ENCODE results near the gene PXDC1. TPM values are rescaled to one million over a fixed set of nuclear protein-coding genes. Genes with fewer than 3 reads are reported as not detected.

PXDC1 gene
- total and polyA plus RNA-seq, 2 experiments from 2014 or later = 1.2 to 1.8 TPM

GRCh38 chr6:3769610-3770009 lies 18.1 kb upstream of the PXDC1 start:
- Histone ChIP-seq H3K4me2 (no peak overlapping the region), H3K4me1 (ENCODE audit: insufficient read depth) (peaks cover 23% of the 10 kb centered on the region), H3K4me3 (no peak overlapping the region), H3F3A (replicated peaks; ENCODE audit: low read depth) (no peaks in the 10 kb centered on the region), H3K27me3 (ENCODE audit: insufficient read depth) (0 out of 2 replicates have a peak, but pooled peaks cover 8% of the 10 kb centered on the region), H2AFZ (no peak overlapping the region), H3K9me2 (ENCODE audit: insufficient read depth) (peaks cover 13% of the 10 kb centered on the region; the same call in 1 of the 2 replicates), H3K36me3 (ENCODE audit: insufficient read depth) (no peaks in the 10 kb centered on the region), H4K20me1 (replicated peaks; ENCODE audit: insufficient read depth) (no peaks in the 10 kb centered on the region; the same call in 1 of the 2 replicates), H3K27ac (ENCODE audit: low read depth) (no peak overlapping the region), H3K79me2 (replicated peaks; ENCODE audit: insufficient read depth) (no peaks in the 10 kb centered on the region)
- Mint-ChIP-seq H3K9me3 (peaks cover 4% of the 10 kb centered on the region; the same call in 2 of the 3 replicates), H3K4me3 (no peak overlapping the region), H3K27me3 (ENCODE audit: insufficient read depth, low read depth, poor library complexity) (peaks cover 12% of the 10 kb centered on the region), H3K36me3 (ENCODE audit: low read depth) (no peaks in the 10 kb centered on the region), H3K27ac (no peak overlapping the region), H3K4me1 (peaks cover 27% of the 10 kb centered on the region)
- ATAC-seq (no peak), DNase-seq (ENCODE audit: low spot score) (no peak)
- no peak for TF ChIP-seq ZNF462 (CRISPR knock-in tag; IDR thresholded peaks at IDR 0.05)
- TF ChIP-seq ZNF331 (CRISPR knock-in tag; IDR thresholded peaks at IDR 0.05; ENCODE audit: low read depth) = no peak
- TF ChIP-seq CREB1 (CRISPR knock-in tag; IDR thresholded peaks at IDR 0.05; ENCODE audit: low read depth) = no peak
- no peak for TF ChIP-seq CTCF (conservative IDR thresholded peaks at IDR 0.05; ENCODE audit: low read depth in 2 of 2)
- no peak for TF ChIP-seq NANOG (IDR thresholded peaks at IDR 0.05; ENCODE audit: borderline replicate concordance)
